GM13976 (cell line): Measurements from ENCODE around the gene TMUB2.

ENCODE experiments used
- DNase-seq: peaks from one replicate; pipeline ENCODE4 v3.0.0; 2012; ENCODE audit warnings: low spot score
- in situ Hi-C: fragments of 300-500 bp; cut with MboI; formaldehyde crosslinking; loops from one replicate; pipeline ENCODE4 v1.12.0; 2022; ENCODE audit warnings: low sequenced_read_pairs, mixed read lengths, inconsistent platforms; ENCODE audit not compliant: unreplicated experiment
- TF ChIP-seq, protein P1 (sequence below): IDR thresholded peaks from 2 replicates; pipeline ENCODE4 v1.5.1; 2012; ENCODE audit warnings: borderline replicate concordance, mild to moderate bottlenecking; ENCODE audit not compliant: insufficient read depth; ENCODE audit errors: extremely low read depth, missing control alignments, control extremely low read depth

TMUB2 gene

GRCh38 chr17:44190481-44190880 is 3.7 kb downstream of the TMUB2 start:
- in situ Hi-C loops: no loop called here
- TF ChIP-seq, protein P1, sequence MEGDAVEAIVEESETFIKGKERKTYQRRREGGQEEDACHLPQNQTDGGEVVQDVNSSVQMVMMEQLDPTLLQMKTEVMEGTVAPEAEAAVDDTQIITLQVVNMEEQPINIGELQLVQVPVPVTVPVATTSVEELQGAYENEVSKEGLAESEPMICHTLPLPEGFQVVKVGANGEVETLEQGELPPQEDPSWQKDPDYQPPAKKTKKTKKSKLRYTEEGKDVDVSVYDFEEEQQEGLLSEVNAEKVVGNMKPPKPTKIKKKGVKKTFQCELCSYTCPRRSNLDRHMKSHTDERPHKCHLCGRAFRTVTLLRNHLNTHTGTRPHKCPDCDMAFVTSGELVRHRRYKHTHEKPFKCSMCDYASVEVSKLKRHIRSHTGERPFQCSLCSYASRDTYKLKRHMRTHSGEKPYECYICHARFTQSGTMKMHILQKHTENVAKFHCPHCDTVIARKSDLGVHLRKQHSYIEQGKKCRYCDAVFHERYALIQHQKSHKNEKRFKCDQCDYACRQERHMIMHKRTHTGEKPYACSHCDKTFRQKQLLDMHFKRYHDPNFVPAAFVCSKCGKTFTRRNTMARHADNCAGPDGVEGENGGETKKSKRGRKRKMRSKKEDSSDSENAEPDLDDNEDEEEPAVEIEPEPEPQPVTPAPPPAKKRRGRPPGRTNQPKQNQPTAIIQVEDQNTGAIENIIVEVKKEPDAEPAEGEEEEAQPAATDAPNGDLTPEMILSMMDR: no peak
- no peak for DNase-seq

GRCh38 chr17:44191369-44191768 is 4.6 kb downstream of the TMUB2 start:
- in situ Hi-C loops: no loop called here
- TF ChIP-seq, protein P1: no peak
- no peak for DNase-seq

GRCh38 chr17:44191941-44192496 is 5.2 kb downstream of the TMUB2 start:
- TF ChIP-seq, protein P1: no peak
- in situ Hi-C loops: no loop called here
- DNase-seq: no peak

DNA sequence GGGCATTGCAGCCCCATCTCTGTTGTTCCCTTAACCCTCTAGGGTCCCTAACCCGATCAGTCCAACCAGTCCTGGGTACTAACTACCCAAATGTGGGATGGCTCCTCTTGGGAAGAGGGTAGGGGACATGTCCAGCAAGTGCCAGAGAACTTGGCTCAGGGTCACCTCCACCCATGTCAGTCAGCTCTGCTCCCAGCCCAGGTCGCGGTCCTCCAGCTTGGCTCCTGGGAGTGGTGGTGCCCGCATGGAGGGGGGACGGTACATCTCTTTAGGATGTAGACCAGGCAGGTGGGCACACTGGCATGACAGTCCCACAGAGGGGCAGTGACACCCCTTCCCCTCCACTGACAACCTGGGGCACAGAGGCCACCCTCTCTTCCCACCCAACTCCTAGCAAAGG is 6.0 kb downstream of the TMUB2 start:
- TF ChIP-seq, protein P1: no peak
- in situ Hi-C loops: no loop called here
- no peak for DNase-seq

DNA sequence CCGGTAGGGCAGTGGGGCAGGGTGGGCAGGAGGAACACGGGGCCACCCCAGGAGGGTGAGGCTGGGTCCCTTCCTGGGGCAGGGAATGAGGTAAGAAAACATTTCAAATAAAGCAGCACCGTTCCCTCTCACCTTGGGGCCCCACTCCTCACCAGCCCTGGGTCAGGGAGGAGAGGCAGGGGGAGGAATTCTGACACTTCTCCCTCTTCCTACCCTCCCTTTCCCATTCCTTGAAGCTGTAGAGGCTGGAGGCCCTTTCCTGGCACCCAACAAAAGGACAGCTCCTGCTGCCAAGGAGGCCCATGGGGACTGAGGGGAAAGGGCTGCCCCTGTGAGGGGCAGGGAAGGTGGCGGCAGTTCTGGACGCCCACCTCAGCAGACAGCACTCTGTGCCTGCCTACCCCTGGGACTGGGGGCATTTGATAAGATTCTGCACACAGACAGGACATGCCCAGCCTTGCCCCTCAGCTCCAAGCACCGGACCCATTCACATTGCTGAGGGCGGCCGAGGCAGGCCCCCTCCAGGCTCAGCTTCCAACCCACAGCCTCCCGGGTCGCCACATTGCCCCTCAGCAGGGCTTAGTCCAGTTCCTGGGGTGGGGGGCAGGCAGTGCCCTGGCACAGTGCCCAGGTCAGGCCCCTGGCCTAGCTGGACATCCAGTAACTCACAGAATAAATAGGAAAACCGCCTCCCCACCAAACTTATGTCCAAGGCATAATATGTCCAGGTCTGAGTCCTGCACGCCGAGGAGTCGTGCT is 6.7 kb downstream of the TMUB2 start:
- DNase-seq: no peak
- TF ChIP-seq, protein P1: no peak
- in situ Hi-C loops: no loop called here

- in situ Hi-C loops: no loop called here
- TF ChIP-seq, protein P1: no peak
- no peak for DNase-seq
Observed at GRCh38 chr17:44197107-44197506, 10.3 kb downstream of the TMUB2 start.
